ENCODE measurements around the gene PPP1R13B.
A peak's percentile ranks its signal among the peaks of the same experiment; 100 is the strongest.

Gene PPP1R13B

GRCh38 chr14:103718572-103718971 is 128.8 kb downstream of the PPP1R13B start:
- TF ChIP-seq CTCF (IDR thresholded peaks at IDR 0.05; ENCODE audit: extremely low read depth, insufficient read depth, missing control alignments) = no peak
- in situ Hi-C loops (cut with MboI; ENCODE audit: low pct_unique_long_range_greater_than_20kb, low sequenced_read_pairs, unreplicated experiment) = no loop called here
- no peak for DNase-seq (ENCODE audit: low spot score)

GRCh38 chr14:103716899-103717411 is 130.4 kb downstream of the PPP1R13B start:
- DNase-seq (ENCODE audit: low spot score) = no peak
- in situ Hi-C loops (cut with MboI; ENCODE audit: low pct_unique_long_range_greater_than_20kb, low sequenced_read_pairs, unreplicated experiment) = no loop called here
- no peak for TF ChIP-seq CTCF (IDR thresholded peaks at IDR 0.05; ENCODE audit: extremely low read depth, insufficient read depth, missing control alignments)

GRCh38 chr14:103716091-103716801 is 131.1 kb downstream of the PPP1R13B start:
- TF ChIP-seq CTCF (IDR thresholded peaks at IDR 0.05; ENCODE audit: extremely low read depth, insufficient read depth, missing control alignments) = no peak
- DNase-seq (ENCODE audit: low spot score) = peak; percentile 69
- in situ Hi-C loops (cut with MboI; ENCODE audit: low pct_unique_long_range_greater_than_20kb, low sequenced_read_pairs, unreplicated experiment) = no loop called here

GRCh38 chr14:103715052-103716000 is 132.0 kb downstream of the PPP1R13B start, which contains the start of the genes XRCC3 and ZFYVE21:
XRCC3 (minus strand) TSS chr14:103715451; CDS start chr14:103711087, 4,364 bp downstream.
ZFYVE21 (plus strand) TSS chr14:103715810; CDS start chr14:103715842, 32 bp downstream.
- no peak for TF ChIP-seq CTCF (IDR thresholded peaks at IDR 0.05; ENCODE audit: extremely low read depth, insufficient read depth, missing control alignments)
- in situ Hi-C loops (cut with MboI; ENCODE audit: low pct_unique_long_range_greater_than_20kb, low sequenced_read_pairs, unreplicated experiment) = no loop called here
- peak; percentile 100 for DNase-seq (ENCODE audit: low spot score)

GRCh38 chr14:103714063-103714724 is 133.2 kb downstream of the PPP1R13B start:
- in situ Hi-C loops (cut with MboI; ENCODE audit: low pct_unique_long_range_greater_than_20kb, low sequenced_read_pairs, unreplicated experiment) = no loop called here
- no peak for TF ChIP-seq CTCF (IDR thresholded peaks at IDR 0.05; ENCODE audit: extremely low read depth, insufficient read depth, missing control alignments)
- no peak for DNase-seq (ENCODE audit: low spot score)
